ENCODE data around the gene NOS3. TPM values are rescaled to one million over a fixed set of nuclear protein-coding genes. Genes with fewer than 3 reads are reported as not detected.

NOS3 gene
- total and polyA plus RNA-seq, 9 of the 15 experiments (the other 6 are each of a cell fraction or from before 2014, with no cell fraction given), result 1.1 to 121 (median 23.6) TPM

DNA sequence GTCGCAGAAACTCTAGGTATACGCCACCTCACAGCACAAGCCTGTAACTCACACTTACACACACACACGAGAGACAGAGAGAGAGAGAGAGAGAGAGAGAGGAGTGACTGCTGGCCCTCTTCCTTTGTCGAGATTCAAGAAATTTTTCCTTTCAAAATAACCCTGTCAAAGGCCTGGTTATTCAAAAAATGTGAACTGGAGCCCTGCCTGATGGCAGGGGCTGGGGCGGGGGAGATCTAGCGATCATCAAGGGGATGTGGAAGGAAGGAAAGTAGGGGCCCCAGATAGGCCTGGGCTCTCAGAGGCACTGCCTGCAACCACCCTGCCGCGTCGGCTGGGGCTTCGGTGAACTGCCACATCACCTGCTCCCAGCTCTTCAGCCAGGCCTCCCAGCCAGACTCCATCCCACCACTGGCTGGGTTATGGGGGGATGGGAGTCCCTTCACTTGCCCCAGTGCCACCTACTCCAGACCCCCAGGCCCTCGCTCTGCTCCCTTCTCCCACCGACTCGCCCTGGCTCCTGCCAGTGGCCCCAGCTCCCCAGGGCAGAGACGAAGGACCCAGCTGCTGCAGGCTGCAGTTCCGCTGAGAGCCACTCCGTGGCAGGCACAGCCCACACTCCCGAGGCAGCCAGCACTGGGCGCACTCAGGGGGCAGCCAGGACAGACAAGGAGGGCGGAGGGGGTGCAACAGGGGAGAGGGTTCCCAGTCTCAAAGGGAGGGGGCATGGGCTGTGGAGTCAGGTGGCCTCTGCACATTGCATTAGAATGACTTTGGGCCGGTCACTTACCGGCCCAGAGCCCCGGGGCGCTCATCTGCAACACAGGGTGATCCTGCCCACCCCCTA, 28.0 kb upstream of the NOS3 start (continued):
- TF ChIP-seq SIRT6 (IDR thresholded peaks at IDR 0.05; ENCODE audit: low read depth, low read length) (no peak), OTX1 (CRISPR knock-in tag; IDR thresholded peaks at IDR 0.05) (no peak), NFIX (CRISPR knock-in tag; IDR thresholded peaks at IDR 0.05; ENCODE audit: low read depth) (no peak), SPI1 (IDR thresholded peaks at IDR 0.05; ENCODE audit: borderline replicate concordance, low read depth, low read length) (no peak), PHTF2 (CRISPR knock-in tag; IDR thresholded peaks at IDR 0.05) (no peak), ZNF551 (CRISPR knock-in tag; IDR thresholded peaks at IDR 0.05) (no peak), BCL6 (CRISPR knock-in tag; IDR thresholded peaks at IDR 0.05) (no peak), TEAD2 (tag; IDR thresholded peaks at IDR 0.05) (no peak), CHD1 (IDR thresholded peaks at IDR 0.05; ENCODE audit: low read length) (no peak), ATF7 (IDR thresholded peaks at IDR 0.05) (peak; percentile 58), JUNB (CRISPR knock-in tag; conservative IDR thresholded peaks at IDR 0.05) (no peak), BRF1 (IDR thresholded peaks at IDR 0.05; ENCODE audit: borderline replicate concordance, extremely low read depth, insufficient read length) (no peak), EZH2 (IDR thresholded peaks at IDR 0.05; ENCODE audit: borderline replicate concordance, low read depth, low read length) (no peak), CTBP1 (IDR thresholded peaks at IDR 0.05; ENCODE audit: borderline replicate concordance) (peak; percentile 74; the same call in 1 of the 2 replicates), NR2F6 (CRISPR knock-in tag; IDR thresholded peaks at IDR 0.05) (no peak), SAP30 (IDR thresholded peaks at IDR 0.05; ENCODE audit: borderline replicate concordance, insufficient read depth, low read depth, low read length, poor library complexity, severe bottlenecking) (no peak), KAT7 (CRISPR knock-in tag; IDR thresholded peaks at IDR 0.05; ENCODE audit: borderline replicate concordance) (no peak), ATF1 (CRISPR knock-in tag; IDR thresholded peaks at IDR 0.05) (no peak), ATF1 (tag; IDR thresholded peaks at IDR 0.05) (no peak; the same call in 1 of the 2 replicates), CHCHD3 (CRISPR knock-in tag; IDR thresholded peaks at IDR 0.05) (no peak)
- TF ChIP-seq, protein P1, sequence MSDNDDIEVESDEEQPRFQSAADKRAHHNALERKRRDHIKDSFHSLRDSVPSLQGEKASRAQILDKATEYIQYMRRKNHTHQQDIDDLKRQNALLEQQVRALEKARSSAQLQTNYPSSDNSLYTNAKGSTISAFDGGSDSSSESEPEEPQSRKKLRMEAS (CRISPR knock-in tag; IDR thresholded peaks at IDR 0.05), result peak; percentile 55; the same call in 1 of the 2 replicates
- TF ChIP-seq, protein P2, sequence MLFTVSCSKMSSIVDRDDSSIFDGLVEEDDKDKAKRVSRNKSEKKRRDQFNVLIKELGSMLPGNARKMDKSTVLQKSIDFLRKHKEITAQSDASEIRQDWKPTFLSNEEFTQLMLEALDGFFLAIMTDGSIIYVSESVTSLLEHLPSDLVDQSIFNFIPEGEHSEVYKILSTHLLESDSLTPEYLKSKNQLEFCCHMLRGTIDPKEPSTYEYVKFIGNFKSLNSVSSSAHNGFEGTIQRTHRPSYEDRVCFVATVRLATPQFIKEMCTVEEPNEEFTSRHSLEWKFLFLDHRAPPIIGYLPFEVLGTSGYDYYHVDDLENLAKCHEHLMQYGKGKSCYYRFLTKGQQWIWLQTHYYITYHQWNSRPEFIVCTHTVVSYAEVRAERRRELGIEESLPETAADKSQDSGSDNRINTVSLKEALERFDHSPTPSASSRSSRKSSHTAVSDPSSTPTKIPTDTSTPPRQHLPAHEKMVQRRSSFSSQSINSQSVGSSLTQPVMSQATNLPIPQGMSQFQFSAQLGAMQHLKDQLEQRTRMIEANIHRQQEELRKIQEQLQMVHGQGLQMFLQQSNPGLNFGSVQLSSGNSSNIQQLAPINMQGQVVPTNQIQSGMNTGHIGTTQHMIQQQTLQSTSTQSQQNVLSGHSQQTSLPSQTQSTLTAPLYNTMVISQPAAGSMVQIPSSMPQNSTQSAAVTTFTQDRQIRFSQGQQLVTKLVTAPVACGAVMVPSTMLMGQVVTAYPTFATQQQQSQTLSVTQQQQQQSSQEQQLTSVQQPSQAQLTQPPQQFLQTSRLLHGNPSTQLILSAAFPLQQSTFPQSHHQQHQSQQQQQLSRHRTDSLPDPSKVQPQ (CRISPR knock-in tag; IDR thresholded peaks at IDR 0.05; ENCODE audit: borderline replicate concordance), result peak; percentile 66; the same call in 1 of the 2 replicates
- TF ChIP-seq, protein P3, sequence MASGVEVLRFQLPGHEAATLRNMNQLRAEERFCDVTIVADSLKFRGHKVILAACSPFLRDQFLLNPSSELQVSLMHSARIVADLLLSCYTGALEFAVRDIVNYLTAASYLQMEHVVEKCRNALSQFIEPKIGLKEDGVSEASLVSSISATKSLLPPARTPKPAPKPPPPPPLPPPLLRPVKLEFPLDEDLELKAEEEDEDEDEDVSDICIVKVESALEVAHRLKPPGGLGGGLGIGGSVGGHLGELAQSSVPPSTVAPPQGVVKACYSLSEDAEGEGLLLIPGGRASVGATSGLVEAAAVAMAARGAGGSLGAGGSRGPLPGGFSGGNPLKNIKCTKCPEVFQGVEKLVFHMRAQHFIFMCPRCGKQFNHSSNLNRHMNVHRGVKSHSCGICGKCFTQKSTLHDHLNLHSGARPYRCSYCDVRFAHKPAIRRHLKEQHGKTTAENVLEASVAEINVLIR (CRISPR knock-in tag; IDR thresholded peaks at IDR 0.05), result no peak
- TF ChIP-seq, protein P4, sequence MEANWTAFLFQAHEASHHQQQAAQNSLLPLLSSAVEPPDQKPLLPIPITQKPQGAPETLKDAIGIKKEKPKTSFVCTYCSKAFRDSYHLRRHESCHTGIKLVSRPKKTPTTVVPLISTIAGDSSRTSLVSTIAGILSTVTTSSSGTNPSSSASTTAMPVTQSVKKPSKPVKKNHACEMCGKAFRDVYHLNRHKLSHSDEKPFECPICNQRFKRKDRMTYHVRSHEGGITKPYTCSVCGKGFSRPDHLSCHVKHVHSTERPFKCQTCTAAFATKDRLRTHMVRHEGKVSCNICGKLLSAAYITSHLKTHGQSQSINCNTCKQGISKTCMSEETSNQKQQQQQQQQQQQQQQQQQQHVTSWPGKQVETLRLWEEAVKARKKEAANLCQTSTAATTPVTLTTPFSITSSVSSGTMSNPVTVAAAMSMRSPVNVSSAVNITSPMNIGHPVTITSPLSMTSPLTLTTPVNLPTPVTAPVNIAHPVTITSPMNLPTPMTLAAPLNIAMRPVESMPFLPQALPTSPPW (CRISPR knock-in tag; IDR thresholded peaks at IDR 0.05), result peak; percentile 71

Data from K562 (cell line).